Measurements from ENCODE around the gene PTGFRN.

PTGFRN gene

DNA sequence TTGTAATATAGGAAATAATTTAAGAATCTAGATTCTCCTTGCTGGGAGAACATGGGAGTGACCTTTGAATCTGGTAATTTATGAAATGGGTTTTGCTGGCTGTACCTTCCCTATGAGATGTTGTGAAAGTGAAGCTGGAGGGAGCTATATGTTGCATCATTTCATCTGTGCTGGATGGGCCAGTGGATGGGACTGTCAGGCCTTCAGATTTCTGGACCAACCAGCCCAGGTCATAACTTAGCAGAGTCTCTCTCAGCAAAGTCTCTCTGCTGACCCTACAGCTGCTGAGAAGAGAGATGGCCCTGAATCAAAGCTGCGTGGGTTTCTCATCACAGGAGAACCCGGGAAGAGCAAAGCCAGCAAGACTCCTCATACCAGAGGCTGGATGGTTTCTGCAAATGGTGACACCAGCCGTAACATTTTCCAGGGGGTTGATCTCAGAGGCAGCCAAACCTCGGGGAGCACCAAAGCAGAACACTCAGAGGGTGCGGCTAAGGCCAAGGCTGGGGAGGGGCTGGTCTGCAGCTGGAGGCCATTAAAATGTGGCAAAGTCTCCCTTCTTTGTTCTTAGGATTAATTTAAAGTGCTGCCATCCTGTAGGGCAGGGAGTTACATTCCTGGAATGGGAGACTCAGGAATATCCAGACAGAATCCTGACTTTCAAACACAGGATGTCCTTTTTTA is 18.2 kb upstream of the PTGFRN start:
- DNase-seq = no peak

DNA sequence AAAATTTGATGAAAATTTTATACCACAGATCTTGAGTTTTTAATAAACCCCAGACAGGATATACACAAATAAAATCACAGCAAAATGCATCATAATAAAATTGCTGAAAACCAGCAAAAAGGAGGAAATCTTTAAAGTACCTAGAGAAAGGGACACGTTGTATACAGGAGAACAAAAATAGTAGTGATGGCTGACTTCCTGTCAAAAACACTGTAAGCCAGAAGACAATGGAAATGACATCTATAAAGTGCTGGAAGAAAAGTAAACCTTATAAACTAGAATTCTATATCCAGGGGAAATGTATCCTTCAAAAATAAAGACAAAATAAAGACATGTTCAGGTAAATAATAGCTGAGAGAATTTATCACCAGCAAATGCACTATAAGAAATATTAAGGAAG is 14.6 kb upstream of the PTGFRN start:
- DNase-seq = no peak

DNA sequence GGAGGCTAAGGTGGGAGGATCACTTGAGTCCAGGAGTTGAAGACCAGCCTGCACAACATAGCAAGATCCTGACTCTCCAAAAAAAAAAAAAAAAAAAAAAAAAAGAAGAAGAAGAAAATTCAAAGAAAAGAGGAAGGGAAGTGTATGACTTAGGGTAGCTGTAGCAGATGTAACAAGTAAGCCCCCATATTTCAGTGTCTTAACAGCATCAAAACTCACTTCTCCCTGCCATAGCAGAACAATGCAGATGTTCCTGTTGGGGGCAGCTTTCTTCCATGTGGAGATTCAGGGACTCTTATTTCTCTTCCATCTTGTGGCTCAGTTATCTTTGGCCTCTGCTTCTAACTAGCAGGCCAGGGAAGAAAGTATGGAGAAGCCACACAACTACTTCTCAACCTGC is 10.2 kb upstream of the PTGFRN start:
- DNase-seq = no peak

DNA sequence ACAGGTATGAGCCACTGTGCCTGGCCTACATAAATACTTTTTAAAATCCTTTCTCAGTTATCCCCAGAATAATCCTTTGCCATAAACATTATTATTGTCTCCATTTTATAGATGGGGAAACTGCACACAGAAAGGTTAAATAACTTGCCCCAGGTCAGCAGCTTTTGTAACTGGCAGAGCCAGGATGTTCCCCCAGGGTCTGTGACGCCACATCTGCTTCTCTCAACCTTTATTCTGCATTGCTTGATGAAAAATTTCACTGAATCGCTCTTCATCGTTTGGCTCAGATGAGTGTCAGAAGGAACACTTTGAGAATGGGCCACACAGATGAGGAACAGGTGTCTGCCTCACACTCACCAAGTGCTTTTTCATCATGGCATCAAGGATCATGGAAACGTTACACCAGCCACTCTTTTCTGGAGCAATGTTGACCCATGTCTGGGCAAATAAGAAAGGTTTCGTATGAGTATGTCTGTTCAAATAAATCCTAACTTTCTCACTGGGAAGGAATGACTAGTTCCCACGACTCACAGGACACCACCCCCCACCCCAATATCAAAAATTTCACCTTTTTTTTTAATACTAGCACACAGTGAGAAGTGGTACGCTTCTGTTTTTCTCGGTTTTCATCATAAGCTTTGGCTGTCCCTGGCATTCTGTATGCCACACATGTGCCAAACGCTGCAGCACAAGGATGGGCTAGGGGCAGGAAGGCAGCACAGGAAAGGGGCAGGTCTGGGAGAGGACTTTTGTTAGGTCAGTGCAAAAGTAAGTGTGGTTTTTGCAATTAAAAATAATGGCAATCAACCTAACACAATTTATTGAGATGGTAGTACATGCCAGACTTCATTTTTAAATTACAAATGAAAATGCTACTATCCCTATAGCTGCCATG is 9.0 kb upstream of the PTGFRN start:
- DNase-seq = no peak

DNA sequence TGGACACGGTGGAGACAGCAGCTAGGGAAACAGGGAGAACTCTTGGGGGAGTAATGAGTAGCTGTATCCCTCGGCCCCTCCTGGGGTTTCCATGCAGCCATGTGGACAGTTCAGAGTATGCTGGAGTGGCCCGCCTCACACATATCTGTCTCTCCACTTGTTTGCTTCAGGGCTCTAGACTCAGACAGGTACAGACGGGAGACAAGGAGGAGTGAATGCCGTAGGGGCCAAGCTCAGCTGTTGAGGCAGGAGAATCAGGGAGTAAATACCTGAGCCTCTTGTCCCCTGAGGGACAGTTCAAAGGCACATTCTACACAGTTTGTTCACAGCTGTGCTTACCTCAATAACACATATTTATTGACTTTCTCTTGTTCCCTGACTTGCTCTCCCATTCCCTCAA is 7.7 kb upstream of the PTGFRN start:
- no peak for DNase-seq

DNA sequence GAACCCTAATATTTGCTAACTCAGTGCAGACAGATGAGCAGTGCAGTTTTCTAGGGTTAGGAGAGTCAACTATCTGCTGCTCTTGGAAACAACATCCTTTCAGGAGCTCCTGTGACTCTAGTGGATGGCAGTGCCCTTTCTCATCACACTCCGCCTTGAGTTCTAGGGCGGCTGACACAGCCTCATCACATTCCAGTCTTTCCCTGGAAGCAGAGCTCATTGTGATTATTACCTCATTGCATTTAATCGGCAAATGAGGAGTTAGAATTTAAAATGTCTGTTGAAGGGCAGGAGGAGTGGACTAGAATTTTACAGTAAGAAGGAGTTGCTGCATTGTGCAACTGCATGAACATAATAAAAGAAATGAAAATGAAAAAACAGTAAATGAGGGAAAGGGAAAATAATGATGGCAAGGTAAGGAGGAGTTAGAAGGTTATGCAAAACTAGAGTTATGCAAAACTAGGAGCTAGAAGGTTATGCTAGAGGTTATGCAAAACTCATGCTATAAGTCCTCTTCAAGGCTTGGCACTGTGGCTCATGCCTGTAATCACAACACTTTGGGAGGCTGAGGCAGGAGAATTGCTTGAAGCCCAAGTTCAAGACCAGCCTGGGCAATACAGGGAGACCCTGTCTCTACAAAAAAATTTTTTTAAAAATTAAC is 6.9 kb upstream of the PTGFRN start:
- no peak for DNase-seq

DNA sequence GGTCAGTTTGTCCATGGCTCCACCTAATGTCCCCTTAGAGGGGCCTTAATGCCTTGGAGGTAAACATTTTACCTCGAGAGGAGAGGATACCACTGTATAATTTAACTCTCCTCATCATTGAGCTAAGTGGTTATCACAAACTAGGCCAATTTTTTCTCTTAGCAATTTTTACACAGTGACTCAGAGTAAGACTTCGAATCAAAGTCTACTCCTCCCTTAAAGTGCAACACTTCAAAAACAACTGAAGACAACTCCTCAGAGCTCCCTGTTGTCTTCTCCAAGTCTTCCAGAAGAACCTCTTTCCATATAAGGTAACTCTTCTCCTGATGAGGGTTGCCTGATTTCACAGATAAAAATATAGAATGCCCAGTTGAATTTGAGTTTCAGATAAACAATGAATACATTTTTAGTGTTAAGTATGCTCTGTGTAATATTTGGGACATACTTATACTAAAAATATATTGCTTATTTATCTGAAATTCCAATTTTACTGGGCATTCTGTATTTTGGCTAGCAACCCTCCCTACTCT is 4.9 kb upstream of the PTGFRN start:
- no peak for DNase-seq

DNA sequence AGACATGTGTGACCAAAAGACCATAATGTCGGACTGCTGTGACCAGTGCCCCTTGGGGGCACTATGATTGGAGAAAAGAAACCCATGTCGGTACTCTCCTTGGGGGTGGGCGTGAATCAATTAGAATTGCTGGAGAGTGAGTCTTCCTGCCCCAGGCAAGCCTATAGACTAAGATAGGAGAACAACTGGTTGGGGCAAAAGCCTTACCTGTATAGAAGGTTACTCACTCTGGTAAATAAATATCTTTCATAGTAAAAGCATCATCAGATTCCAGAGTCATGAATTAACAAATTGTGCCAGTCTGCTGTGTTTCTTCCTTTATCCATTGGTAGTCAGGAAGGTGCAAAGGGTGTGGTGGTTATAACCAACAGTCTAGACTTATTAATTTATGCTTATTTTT is 2.9 kb upstream of the PTGFRN start:
- no peak for DNase-seq

DNA sequence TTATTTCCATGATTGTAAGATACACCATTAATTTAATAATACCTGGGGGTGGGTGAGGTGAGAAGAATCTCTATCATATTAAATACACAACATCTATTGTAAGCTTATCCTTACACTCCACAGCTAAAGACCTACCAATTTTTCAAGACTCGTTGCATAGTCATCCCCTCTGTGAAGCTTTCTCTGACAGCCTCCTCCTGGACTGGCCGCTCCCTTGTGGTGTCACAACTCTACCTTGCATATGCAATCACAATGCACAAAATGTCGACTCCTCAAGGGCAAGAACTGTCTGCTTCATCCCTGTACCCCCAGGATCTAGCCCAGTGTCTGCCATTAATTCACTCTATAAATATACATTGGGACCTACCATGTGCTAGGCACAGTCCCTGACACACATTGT is 2.4 kb upstream of the PTGFRN start:
- DNase-seq = no peak

DNA sequence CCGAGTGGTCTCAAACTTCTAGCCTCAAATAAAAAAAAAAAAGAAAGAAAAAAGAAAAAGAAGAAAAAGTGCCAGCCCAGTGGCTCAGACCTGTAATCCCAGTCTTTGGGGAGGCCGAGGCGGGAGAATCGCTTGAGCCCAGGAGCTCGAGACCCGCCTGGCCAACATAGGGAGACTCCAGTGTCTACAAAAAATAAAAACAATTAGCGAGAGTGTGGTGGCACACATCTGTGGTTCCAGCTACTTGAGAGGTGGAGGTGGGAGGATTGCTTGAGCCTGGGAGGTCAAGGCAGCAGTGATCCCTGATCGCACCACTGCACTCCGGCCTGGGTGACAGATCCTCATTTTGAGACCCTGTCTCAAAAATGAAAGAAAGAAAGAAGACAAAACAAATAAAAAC is 1.4 kb upstream of the PTGFRN start:
- DNase-seq = no peak

DNA sequence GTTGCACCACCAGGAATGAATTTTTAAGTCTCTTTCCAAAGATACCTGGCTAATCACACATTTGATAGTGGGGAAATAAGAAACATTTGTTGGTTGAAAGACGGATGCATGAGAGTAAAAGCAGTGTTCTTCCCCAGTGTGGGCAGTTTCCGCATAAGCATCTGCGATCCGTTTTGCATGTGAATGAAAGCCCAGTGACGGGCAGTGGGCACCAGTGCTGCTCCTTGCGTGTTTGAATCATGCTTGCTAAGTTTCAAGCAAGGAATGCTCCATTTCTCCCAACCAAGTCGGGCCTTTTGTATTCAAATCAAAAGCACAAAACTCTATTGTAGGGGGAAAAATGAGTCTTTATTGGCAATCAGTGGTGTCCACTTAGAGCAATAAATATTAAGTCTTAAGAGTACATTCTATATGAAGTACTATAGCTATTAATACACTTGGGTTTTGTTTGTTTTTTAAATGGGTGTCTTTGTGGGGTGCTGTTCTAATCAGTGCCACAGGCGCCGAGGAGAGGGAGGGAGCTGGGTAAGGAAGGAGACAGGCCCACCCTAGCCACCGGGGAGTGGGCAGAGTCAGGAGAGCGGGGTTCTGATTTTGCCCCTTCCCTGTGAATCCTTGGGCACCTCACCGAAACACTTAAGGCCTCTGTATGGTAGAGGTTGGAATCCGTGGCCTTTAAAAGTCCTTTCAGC is 750 bp upstream of the PTGFRN start:
- DNase-seq = no peak

DNA sequence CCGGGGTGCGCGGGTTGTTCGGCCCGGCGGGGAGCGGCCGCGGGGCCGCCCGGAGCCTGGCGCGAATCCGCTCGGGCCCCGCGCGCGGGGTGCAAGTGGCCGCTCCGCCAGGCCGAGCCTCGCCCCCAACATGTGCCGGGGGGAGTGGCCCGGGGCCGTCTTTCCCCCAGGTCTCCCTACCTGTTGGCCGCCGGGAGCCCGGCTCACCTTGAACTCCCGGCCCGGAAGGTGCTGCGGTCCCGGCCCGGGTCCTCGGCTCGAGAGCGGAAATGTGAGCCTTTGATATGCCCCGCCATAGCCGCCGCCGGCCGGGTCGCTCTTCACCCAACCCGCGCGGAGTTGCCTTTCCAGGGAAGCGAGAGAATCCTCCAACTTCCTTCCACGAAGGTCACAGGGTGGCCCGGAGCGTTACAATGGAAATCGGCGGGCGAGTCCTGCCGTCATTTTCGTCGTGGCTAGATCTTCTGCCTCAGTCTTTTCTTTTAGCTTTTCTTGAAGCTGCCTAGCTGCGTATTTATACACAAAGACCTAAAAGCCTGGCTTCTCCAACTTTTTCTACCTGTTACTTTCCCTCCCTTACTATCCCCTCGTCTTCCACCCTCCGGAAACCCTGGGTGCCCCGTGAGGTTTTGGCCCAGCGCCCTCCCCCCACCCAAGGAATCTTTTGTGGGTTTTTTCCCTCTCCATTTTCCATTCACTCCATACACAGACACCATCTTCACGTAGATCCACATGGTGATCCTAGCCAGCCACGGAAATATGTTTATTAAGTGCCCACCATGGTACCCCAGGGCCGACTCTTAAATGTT is 867 bp downstream of the PTGFRN start:
- peak; percentile 25 for DNase-seq

DNA sequence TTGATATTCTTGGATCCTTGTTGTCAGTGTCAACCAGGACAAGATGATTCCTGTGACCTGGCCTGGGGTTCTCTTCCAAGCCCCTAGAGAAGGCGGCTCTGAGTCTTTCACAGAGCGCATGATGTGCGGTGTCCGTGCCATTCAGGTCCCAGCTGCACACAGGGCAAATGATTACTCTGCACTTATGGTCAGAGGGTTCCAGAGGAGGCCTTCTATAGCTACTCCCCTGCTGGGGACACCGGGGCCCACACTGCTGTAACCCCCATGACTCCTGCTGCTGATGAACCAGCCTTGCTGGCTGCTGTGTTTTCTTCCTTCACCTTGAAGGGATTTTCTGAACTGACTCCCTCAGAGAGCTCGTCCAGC is 1.5 kb downstream of the PTGFRN start:
- DNase-seq = no peak

DNA sequence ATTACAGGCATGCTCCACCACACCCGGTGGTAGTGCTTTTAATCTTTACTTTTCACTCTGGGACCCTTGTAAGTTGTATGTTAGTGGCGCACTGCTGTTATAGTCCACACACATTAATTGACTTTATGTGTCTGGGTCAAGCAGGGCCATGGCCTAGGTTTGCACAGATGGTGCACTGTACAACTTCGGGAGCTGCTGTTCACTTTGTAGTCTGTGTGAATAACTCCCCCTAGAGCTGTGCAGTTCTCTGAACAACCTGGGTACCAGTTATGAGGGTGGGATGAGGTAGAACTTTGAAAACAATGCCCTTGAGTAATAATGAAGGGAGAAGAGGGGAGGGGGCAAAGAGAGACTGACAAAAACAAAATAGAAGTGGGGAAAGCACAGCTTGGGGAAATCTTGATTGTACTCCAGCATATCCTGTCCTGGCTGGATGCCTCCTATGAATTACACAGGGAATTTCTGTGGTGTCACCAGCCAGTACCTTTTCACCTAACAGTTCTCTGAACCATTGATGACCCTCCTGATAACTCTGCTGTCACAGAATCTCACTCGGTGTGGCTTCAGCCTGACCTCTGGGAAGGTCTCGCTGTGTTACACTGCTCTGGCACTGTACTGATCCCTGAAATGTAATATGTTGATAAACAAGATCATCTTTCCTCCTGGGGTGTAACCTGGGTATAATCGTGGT is 2.2 kb downstream of the PTGFRN start:
- no peak for DNase-seq

DNA sequence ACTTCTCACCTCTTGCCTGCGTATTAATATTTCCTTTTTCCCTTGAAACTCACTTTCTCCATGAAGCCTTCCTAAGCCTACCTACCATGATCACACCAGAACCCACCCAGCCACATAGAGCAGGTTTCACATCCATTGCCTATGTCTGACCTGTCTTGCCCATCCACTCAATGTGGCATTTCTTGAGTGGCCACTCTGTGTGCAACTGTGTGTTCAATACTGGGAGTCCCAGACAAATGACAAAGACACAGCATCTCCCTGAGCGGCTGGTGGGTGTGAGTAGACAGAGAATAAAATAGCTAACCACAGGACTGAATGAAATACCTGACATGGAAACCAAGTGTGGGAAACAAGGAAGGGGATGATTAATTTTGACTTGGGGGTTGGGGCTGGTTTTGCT is 3.1 kb downstream of the PTGFRN start:
- DNase-seq = no peak

DNA sequence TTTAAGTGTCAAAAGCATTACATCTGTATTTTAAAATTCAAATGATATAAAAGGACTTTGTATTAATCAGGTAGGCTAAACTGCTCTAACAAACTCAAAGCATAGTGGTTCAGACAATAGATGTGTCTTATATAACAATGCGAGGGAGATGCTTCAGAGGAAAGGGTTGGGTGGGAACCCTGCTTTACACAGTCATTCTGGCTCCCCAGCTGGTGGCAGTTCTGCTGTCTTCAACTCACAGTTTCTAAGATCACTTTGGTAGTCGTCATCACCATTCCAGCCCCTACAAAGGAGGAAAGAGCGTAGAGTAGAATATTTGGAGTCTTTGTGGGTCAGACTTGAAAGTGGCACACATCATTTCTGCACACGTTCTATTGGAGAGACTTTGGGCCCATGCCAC is 4.2 kb downstream of the PTGFRN start:
- no peak for DNase-seq

DNA sequence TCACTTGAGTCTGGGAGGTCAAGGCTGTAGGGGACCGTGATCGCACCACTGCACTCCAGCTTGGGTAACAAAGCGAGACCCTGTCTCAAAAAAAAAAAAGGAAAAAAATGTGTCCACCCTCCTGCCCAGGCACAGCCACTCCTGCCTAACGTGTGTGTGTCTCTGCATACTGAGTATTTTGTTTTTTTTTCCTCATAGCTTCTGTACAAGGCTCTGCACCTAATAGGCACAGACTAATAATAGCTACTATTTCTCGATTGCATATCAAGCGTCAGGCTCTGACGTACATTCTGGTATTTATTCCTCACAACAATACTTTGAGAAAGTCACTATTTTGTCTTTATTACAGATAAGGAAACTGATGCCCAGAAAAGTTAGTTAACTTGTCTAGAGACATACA is 5.0 kb downstream of the PTGFRN start:
- no peak for DNase-seq

DNA sequence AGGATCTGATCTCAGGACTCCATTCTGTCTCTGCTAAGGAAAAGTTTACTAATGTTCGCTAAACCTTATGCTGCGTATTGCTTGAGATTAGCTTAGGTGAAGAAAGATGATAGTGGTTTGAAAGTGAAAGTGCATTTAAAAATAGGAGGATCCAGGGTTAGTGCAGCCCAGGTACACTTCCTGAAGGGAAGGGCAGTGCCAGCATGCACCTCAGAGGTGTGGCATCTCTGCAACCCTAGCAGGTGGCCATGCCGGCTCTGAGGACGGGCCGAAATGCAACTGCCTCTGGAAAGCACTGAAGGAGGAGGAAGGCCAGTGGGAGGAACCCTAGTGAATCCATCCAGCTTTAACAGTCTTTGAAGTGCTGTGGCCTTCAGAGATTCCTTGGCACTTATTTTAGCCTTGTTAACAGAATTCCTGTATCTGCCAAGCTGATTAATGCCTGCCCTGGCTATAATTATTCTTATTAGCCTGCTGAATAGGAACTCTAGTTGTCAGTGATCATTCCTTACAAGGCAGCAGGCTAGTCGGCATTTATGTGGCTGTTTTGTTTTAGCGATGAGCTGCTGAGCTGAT is 5.5 kb downstream of the PTGFRN start:
- DNase-seq = no peak

DNA sequence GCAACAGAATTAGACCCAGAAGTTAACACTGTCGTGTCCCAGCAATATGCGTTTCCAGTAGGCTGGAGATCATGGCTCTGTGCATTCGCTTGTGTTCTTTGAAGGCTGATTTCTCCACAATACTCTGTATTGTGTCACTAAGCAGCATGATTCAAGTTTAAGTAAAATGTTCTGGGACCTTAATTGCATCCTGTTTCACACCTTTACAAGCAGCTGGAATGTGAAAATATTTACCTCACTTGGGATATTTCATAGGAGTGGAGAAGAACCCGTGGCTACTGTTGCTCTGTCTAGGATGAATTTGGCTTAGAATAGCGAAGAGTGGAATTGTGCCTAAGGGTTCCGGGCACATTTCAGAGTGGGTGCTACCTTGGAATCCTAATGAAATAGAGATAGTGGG is 6.3 kb downstream of the PTGFRN start:
- no peak for DNase-seq

DNA sequence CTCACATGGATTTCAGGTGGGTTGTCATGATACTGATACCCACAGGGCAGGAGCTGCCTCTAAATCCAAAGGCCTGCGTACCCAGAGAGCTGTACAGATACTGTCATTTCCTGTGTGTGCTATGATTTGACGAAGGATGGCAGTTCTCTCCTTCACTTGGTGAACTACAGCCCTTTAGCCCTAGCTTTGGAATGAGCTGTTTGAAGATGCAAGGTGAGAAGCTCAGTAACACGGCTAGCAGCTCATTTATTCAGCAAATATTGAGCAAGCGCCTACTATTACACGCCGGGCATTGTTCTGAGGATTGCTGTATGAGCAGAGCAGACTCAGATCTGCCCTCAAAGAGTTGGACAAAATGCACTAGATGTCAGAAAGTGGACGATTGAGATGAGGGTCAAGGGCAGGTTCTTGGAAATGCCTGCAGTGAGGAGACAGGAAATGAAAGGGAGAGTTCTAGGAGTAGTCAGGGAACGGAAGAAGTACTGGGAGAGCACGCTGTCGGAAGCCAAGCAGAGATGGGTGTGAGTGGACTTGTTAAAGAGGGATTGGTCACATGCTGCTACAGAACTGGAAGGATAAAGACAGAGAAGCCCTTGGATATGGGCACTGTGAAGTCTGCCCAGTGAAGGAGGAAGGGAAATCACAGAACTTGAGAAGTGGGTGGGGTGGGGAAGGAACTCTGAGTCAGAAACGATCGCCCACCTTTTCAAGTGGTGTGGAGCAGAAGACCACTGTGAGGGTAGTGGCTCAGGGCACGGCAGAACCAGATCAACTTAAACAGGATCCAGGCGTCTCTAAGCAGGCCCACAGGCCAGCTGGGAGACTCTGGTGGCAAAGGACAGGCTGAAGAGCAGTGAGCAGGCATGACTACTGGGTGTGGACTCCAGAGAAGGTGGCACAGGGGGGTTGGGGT is 7.1 kb downstream of the PTGFRN start:
- DNase-seq = no peak

Measured in hematopoietic multipotent progenitor cell treated with erythropoietin and hydrocortisone succinate and interleukin-3 and kit ligand, for 6 days (in vitro differentiated cells).